Stimulated activated CD8-positive, alpha-beta memory T cell treated with anti-CD3 and anti-CD28 coated beads, Interleukin-2, amount 100 ng/mL, for 1 hour (primary cell): ENCODE data around the gene ANKRD36C.
"Not testable (repeated sequence)": the region's sequence is repeated elsewhere in the genome, so short reads cannot be mapped to it uniquely, and the experiment has no call there.

Source experiments
- DNase-seq, 2 donors: peaks; one replicate each; pipeline ENCODE4 v3.0.0-alpha.2; 2020; ENCODE audit warnings: low read depth in 2 of 2

Gene ANKRD36C

GRCh38 chr2:96008051-96008450 lies 16.4 kb upstream of the ANKRD36C start:
- not testable (repeated sequence) for DNase-seq

DNA sequence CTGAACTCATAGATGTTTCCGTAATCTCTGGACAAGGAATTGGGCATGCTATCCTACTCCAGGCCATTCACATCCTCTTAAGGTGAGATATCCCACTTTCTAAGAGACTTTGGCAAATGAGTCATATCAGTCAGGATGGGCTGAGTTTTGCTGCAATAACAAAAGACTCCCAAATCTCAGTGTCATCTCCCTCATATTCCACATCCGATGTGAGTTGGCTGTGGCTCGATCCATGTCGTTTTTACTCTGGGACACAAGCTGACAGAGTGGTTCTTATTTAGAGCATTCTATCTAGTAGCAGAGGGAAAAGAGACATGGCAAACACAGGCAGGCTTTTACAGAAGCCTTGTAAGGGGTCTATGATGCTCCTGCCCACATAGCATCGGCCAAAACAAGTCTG lies 14.6 kb upstream of the ANKRD36C start:
- not testable (repeated sequence) for DNase-seq

GRCh38 chr2:95992520-95993272 lies 1.1 kb upstream of the ANKRD36C start:
- not testable (repeated sequence) for DNase-seq

DNA sequence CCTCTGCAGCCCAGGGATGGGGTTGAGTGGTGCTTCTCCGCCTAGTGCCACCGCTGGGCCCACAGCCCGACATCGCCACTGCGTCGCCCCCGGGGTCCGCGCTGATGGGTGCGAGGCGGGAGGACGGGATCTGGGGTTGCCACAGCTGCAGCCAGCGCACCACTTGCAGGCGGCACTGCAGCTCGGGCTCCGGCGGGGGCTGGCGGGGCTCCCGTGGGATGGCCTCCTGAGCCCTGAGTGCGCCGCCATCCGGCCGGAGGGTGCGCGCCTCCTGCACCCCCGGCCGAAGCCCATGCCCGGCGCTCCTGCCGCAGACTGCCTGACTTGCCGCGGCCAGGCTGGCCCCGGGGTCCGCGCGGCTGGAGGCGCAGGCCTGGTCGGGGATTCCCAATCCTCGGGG lies 478 bp upstream of the ANKRD36C start:
- DNase-seq, result not testable (repeated sequence)

DNA sequence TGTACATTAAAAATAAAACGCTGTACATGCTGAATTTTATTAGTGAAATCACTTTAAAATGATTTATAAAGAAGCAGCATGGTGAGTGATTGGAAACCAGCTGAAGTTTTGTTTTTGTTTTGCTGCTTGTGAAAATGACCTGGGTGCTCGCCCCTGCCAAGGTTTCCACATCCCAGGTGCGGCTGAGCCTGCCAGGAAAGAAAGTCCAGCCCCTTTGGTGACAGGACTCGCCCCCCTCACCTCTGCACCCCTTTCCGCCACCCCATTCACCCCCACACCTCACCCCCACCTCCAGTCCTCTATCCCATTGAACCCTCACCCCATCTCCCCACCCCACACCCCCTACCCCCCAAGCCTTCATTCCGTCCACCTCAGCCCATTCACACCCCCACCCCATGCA lies 740 bp downstream of the ANKRD36C start:
- DNase-seq, result not testable (repeated sequence)

- not testable (repeated sequence) for DNase-seq
Measured at GRCh38 chr2:95951662-95952061, 40.0 kb downstream of the ANKRD36C start.

- not testable (repeated sequence) for DNase-seq
Measured at GRCh38 chr2:95948039-95948438, 43.6 kb downstream of the ANKRD36C start.

DNA sequence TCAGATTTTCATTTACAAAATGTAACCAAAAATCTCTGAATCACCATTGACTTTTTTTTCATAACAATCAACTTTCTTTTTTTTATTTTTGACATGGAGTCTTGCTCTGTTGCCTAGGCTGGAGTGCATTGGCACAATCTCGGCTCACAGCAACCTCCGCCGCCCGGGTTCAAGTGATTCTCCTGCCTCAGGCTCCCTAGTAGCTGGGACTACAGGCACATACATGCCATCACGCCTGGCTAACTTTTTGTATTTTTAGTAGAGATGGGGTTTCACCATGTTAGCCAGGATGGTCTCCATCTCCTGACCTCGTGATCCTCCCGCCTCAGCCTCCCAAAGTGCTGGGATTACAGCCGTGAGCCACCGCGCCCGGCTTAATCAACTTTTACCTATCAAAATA lies 51.7 kb downstream of the ANKRD36C start:
- not testable (repeated sequence) for DNase-seq

- DNase-seq, result not testable (repeated sequence)
Measured at GRCh38 chr2:95930740-95931139, 60.9 kb downstream of the ANKRD36C start.

GRCh38 chr2:95917007-95917406 lies 74.6 kb downstream of the ANKRD36C start:
- not testable (repeated sequence) for DNase-seq

- not testable (repeated sequence) for DNase-seq
Measured at GRCh38 chr2:95915131-95915530, 76.5 kb downstream of the ANKRD36C start.

GRCh38 chr2:95911431-95911830 lies 80.2 kb downstream of the ANKRD36C start:
- DNase-seq, result not testable (repeated sequence)

DNA sequence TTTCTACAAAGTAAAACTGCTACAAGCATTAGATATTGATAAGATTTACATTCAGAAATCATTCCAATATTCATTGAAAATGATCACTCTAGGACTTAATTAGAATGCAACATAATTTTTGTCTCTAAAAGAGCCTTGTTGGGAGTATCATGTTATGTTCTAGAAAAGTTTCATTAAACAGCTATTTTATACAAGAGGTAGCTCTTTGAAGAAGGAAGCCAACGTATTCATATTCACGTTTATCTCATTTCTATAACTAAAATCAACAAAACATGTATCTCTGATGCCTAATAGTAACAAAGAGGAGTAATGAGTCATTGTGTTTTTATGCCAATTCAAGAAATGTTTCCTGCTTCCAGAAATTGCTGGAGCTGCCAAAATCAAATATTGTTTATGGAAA lies 97.2 kb downstream of the ANKRD36C start:
- DNase-seq, result not testable (repeated sequence)

DNA sequence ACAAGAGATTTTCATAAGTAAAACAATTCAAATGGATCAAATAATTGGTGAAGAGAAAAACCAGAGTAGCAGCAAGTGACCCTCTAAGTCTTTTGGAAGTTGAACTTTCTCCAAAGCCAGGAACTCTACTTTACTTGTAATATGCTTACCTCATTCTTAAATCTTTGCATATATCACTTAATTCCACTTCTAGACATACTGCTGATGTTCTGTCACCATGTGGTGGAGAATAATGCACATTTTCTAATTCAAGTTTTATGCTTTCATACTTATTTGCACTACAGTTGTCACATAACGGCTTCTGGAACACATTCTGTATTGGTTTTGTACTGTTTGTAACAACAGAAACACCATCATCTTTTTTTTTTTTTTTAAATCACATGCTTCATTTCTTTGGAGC lies 123.7 kb downstream of the ANKRD36C start:
- DNase-seq, result not testable (repeated sequence)

- DNase-seq, result not testable (repeated sequence)
Measured at GRCh38 chr2:95867047-95867677, 124.5 kb downstream of the ANKRD36C start.

GRCh38 chr2:95862121-95862520 lies 129.5 kb downstream of the ANKRD36C start:
- DNase-seq, result not testable (repeated sequence)

DNA sequence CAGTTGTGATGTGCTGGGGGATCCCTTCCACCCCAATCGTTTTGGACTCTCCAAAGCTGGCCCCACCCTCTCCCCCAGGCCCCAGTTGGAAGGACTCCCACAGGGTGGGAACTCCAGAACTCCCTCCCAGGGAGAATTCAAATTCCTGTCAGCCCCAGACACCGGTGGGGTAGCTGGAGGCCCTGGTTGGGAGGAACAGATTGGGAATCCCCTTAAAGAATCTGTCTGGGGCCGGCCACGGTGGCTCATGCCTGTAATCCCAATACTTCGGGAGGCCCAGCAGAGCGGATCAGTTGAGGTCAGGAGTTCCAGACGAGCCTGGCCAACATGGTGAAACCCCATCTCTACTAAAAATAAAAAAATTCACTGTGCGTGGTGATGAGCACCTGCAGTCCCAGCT lies 155.5 kb downstream of the ANKRD36C start:
- DNase-seq, result no peak

GRCh38 chr2:95834077-95835013 lies 157.3 kb downstream of the ANKRD36C start:
- DNase-seq, result not testable (repeated sequence)

DNA sequence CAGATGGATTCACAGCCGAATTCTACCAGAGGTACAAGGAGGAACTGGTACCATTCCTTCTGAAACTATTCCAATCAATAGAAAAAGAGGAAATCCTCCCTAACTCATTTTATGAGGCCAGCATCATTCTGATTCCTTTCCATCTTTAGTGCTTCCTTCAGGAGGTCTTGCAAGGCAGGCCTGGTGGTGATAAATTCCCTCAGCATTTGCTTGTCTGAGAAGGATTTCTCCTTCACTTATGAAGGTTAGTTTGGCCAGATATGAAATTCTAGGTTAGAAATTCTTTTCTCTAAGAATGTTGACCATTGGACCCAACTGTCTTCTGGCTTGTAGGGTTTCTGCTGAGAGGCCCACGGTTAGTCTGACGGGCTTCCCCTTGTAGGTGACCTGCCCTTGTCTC lies 167.4 kb downstream of the ANKRD36C start:
- DNase-seq, result not testable (repeated sequence)

DNA sequence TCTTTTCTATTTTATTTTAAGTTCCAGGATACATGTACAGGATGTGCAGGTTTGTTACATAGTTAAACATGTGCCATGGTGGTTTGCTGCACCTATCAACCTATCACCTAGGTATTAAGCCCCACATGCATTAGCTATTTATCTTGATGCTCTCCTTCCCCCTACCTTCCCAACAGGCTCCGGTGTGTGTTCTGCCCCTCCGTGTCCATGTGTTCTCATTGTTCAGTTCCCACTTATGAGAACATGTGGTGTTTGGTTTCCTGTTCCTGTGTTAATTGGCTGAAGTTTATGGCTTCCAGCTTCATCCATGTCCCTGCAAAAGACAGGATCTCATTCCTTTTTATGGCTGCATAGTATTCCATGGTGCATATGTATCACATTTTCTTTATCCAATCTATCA lies 174.1 kb downstream of the ANKRD36C start:
- DNase-seq, result not testable (repeated sequence)

- DNase-seq, result not testable (repeated sequence)
Measured at GRCh38 chr2:95813311-95813710, 178.3 kb downstream of the ANKRD36C start.

DNA sequence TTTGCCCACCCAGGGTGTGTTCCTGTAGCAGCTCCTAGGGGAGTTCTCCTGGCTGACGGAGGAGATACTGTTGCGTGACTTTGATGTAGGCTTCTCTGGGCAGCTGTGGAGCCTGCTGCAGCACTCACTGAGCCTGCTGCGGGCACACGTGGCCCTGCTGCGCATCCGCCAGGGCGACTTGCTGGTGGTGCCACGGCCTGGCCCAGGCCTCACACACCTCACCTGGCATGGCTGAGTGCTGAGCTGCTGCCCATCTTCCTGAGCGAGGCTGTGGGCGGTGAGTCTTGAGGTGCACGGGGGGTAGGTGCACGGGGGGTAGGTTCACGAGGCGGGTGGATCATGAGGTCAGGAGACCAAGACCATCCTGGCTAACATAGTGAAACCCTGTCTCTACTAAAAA lies 191.7 kb downstream of the ANKRD36C start:
- DNase-seq, result no peak
